B cell (primary cell): Measurements from ENCODE around the gene SHFL. TPM values are rescaled to one million over a fixed set of nuclear protein-coding genes. Genes with fewer than 3 reads are reported as not detected.

Experiments
- ATAC-seq: fragments of 200-7000 bp; cut with Tn5 transposase; one replicate; pipeline ENCODE4 v1.10.0; 2021; ENCODE audit warnings: low read depth, mild to moderate bottlenecking, moderate number of reproducible peaks, moderate library complexity
- CTCF ChIA-PET: fragments of 350-600 bp; sonication (Branson Sonifier 250); formaldehyde crosslinking; loops from one replicate; lab custom pipeline; 2021; ENCODE audit warnings: antibody characterized with exemption, inconsistent platforms; lab: Charles Lee
- POLR2A ChIA-PET: fragments of 350-600 bp; sonication (Branson Sonifier 250); formaldehyde crosslinking; loops from one replicate; lab custom pipeline; 2021; ENCODE audit warnings: antibody characterized with exemption; lab: Charles Lee
- DNase-seq: peaks from one replicate; pipeline ENCODE4 v3.0.0; 2013
- H2AFZ ChIP-seq: 2 replicates; pipeline ENCODE4 v1.6.1; 2012; ENCODE audit warnings: mild to moderate bottlenecking, low read depth, low read length; ENCODE audit not compliant: insufficient read depth, poor library complexity, severe bottlenecking
- H3K27ac ChIP-seq, 2 donors: 1 replicate in 1 of 2; 2 replicates in 1 of 2; pipeline ENCODE4 v1.5.1; 2012 to 2013; ENCODE audit warnings: low read length in 2 of 2, mild to moderate bottlenecking in 2 of 2, moderate library complexity in 1 of 2
- H3K27me3 ChIP-seq, 4 experiments: fragments of 200-600 bp in 1 of 4; sonication (generic) in 1 of 4; replicated peaks in 1 of 4; 1 replicate in 2 of 4; 2 replicates in 2 of 4; pipeline versions ENCODE4 v1.6.1 to v1.7.0; 2013 to 2016; ENCODE audit warnings: low read length in 3 of 4, mild to moderate bottlenecking in 2 of 4, mixed read lengths in 1 of 4, moderate library complexity in 1 of 4; ENCODE audit not compliant: insufficient read depth in 4 of 4, control insufficient read depth in 3 of 4; ENCODE audit errors: control extremely low read depth in 1 of 4
- H3K36me3 ChIP-seq, 2 experiments: replicated peaks in 1 of 2; 1 replicate in 1 of 2; 2 replicates in 1 of 2; pipeline versions ENCODE4 v1.6.1 to v1.7.1; 2013; ENCODE audit warnings: low read length in 1 of 2; ENCODE audit not compliant: insufficient read depth in 2 of 2, control insufficient read depth in 1 of 2; ENCODE audit errors: control extremely low read depth in 1 of 2, extremely low read depth in 1 of 2
- H3K4me1 ChIP-seq, 2 donors: fragments of 200-600 bp in 1 of 2; sonication (generic) in 1 of 2; 1 replicate in 1 of 2; 2 replicates in 1 of 2; pipeline versions ENCODE4 v1.5.1 to v1.6.1; 2013 to 2017; ENCODE audit warnings: low read length in 2 of 2; ENCODE audit not compliant: control insufficient read depth in 2 of 2, insufficient read depth in 2 of 2
- H3K4me2 ChIP-seq: replicated peaks from 2 replicates; pipeline ENCODE3; 2012; ENCODE audit warnings: mild to moderate bottlenecking, low read depth, low read length; ENCODE audit not compliant: poor library complexity, severe bottlenecking
- H3K4me3 ChIP-seq, 5 experiments: fragments of 200-600 bp in 1 of 5; sonication (generic) in 1 of 5; 1 replicate in 3 of 5; 2 replicates in 2 of 5; pipeline versions ENCODE4 v1.5.1 to v1.7.0; 2011 to 2016; ENCODE audit warnings: low read length in 4 of 5, mild to moderate bottlenecking in 4 of 5, low read depth in 2 of 5, control low read depth in 1 of 5, moderate library complexity in 1 of 5; ENCODE audit not compliant: insufficient read depth in 1 of 5; ENCODE audit errors: control extremely low read depth in 1 of 5, extremely low read depth in 1 of 5
- H3K79me2 ChIP-seq: fragments of 200-600 bp; sonication (generic); one replicate; pipeline ENCODE4 v1.6.0; 2016; ENCODE audit warnings: low read length; ENCODE audit not compliant: control insufficient read depth, insufficient read depth
- H3K9ac ChIP-seq: fragments of 200-600 bp; sonication (generic); 2 replicates; pipeline ENCODE4 v1.6.1; 2017; ENCODE audit warnings: mild to moderate bottlenecking, low read length, moderate library complexity
- H3K9me3 ChIP-seq, 3 donors: one replicate each; pipeline versions ENCODE4 v1.6.1 to v1.7.1; 2013; ENCODE audit warnings: low read length in 2 of 3; ENCODE audit not compliant: control insufficient read depth in 2 of 3, insufficient read depth in 1 of 3; ENCODE audit errors: control extremely low read depth in 1 of 3
- H4K20me1 ChIP-seq: 2 replicates; pipeline ENCODE4 v1.6.0; 2012; ENCODE audit warnings: mild to moderate bottlenecking, low read length; ENCODE audit not compliant: insufficient read depth, control insufficient read depth, poor library complexity, severe bottlenecking
- H3K27ac Mint-ChIP-seq: one replicate; pipeline ENCODE4 v1.8.0; 2021; ENCODE audit warnings: mixed read lengths
- H3K27me3 Mint-ChIP-seq: one replicate; pipeline ENCODE4 v1.8.0; 2021; ENCODE audit warnings: mixed read lengths
- H3K4me1 Mint-ChIP-seq: one replicate; pipeline ENCODE4 v1.8.0; 2021; ENCODE audit warnings: mixed read lengths
- H3K4me3 Mint-ChIP-seq: one replicate; pipeline ENCODE4 v1.8.0; 2021; ENCODE audit warnings: mixed read lengths
- H3K9me3 Mint-ChIP-seq: one replicate; pipeline ENCODE4 v1.8.0; 2022; ENCODE audit warnings: mixed read lengths; ENCODE audit not compliant: insufficient read depth
- CTCF ChIP-seq: fragments of 200-600 bp; IDR thresholded peaks from one replicate; pipeline ENCODE4 v1.8.0; 2022; ENCODE audit warnings: antibody characterized with exemption, mild to moderate bottlenecking
- EZH2 ChIP-seq: IDR thresholded peaks from 2 replicates; pipeline ENCODE4 v1.6.1; 2012; ENCODE audit warnings: borderline replicate concordance, low read depth, mild to moderate bottlenecking, moderate library complexity, low read length; ENCODE audit not compliant: insufficient read depth, poor library complexity, severe bottlenecking
- WGBS: methylation state at CpG from one replicate; pipeline ENCODE4 v1.1.5; 2013; ENCODE audit warnings: missing lambda C conversion rate; ENCODE audit not compliant: insufficient coverage; 5-methylcytosine and 5-hydroxymethylcytosine counted together
- intact Hi-C: fragments of 100-400 bp; cut with micrococcal nuclease; formaldehyde crosslinking; loops from one replicate; pipeline ENCODE4 v1.10.0; 2022
- polyA plus RNA-seq: library from polyadenylated mRNA; depleted of rRNA; stranded (reverse); fragments of >200 nt; gene quantifications from 2 replicates; pipeline ENCODE4 v1.2.3, GENCODE V29; 2012
- total RNA-seq, 2 donors: library from RNA; stranded (reverse); fragments of 120-200 nt in 1 of 2; gene quantifications; 1 replicate in 1 of 2; 2 replicates in 1 of 2; pipeline versions ENCODE4 v1.2.3 to v1.2.4, GENCODE V29; 2013 to 2022

SHFL gene
- total and polyA plus RNA-seq, 2 donors (not counting 1 experiment from before 2014, with no cell fraction given): 109 to 205 TPM

GRCh38 chr19:10078329-10078728, 7.8 kb upstream of the SHFL start:
- DNase-seq (no peak), ATAC-seq (no peak)
- CTCF ChIA-PET: no interaction called here
- no peaks in the 10 kb centered on the region for H3K36me3 ChIP-seq
- peaks cover 3% of the 10 kb centered on the region for H3K27me3 Mint-ChIP-seq
- H3K79me2 ChIP-seq: no peaks in the 10 kb centered on the region
- no peak overlapping the region for H3K4me3 Mint-ChIP-seq
- H4K20me1 ChIP-seq: no peaks in the 10 kb centered on the region
- no peak overlapping the region for H3K4me2 ChIP-seq
- no peak overlapping the region for H3K27ac Mint-ChIP-seq
- no peak overlapping the region for H3K27ac ChIP-seq
- H3K4me3 ChIP-seq: no peak overlapping the region
- intact Hi-C loops: no loop called here
- H3K4me1 Mint-ChIP-seq: no peaks in the 10 kb centered on the region
- H3K4me1 ChIP-seq: no peaks in the 10 kb centered on the region
- no peak for TF ChIP-seq CTCF
- no peak for TF ChIP-seq EZH2
- H3K9me3 ChIP-seq: peaks cover 3 to 16% (median 8%) of the 10 kb centered on the region in 3 donors
- WGBS: no CpG with 5 or more reads among the region's 8 CpGs
- no peak overlapping the region for H3K9ac ChIP-seq
- POLR2A ChIA-PET: no interaction called here
- no peaks in the 10 kb centered on the region for H3K9me3 Mint-ChIP-seq
- H3K27me3 ChIP-seq: no peaks in the 10 kb centered on the region
- no peak overlapping the region for H2AFZ ChIP-seq

GRCh38 chr19:10079031-10079453, 7.1 kb upstream of the SHFL start:
- Histone ChIP-seq H3K36me3 (no peaks in the 10 kb centered on the region), H3K27ac (no peak overlapping the region), H3K9ac (no peak overlapping the region), H3K79me2 (no peaks in the 10 kb centered on the region), H3K4me2 (no peak overlapping the region), H3K4me1 (no peaks in the 10 kb centered on the region), H3K27me3 (no peaks in the 10 kb centered on the region), H2AFZ (no peak overlapping the region), H3K9me3 (peaks cover 3 to 9% (median 3%) of the 10 kb centered on the region in 3 donors), H4K20me1 (no peaks in the 10 kb centered on the region), H3K4me3 (no peak overlapping the region)
- no peak for TF ChIP-seq CTCF
- no peak for TF ChIP-seq EZH2
- POLR2A ChIA-PET: no interaction called here
- CTCF ChIA-PET: no interaction called here
- intact Hi-C loops: no loop called here
- Mint-ChIP-seq H3K4me3 (no peak overlapping the region), H3K4me1 (no peaks in the 10 kb centered on the region), H3K27ac (no peak overlapping the region), H3K27me3 (peaks cover 3% of the 10 kb centered on the region), H3K9me3 (no peaks in the 10 kb centered on the region)
- ATAC-seq: no peak
- 90% methylated on average over 7 of the region's 7 CpGs for WGBS
- no peak for DNase-seq
